Mesendoderm (in vitro differentiated cells): ENCODE results near the gene RFFL.
A peak's percentile ranks its signal among the peaks of the same experiment; 100 is the strongest.
"Not testable (repeated sequence)": the region's sequence is repeated elsewhere in the genome, so short reads cannot be mapped to it uniquely, and the experiment has no call there.

Source experiments
- DNase-seq: peaks from one replicate; pipeline ENCODE4 v3.0.0; 2013
- H2AK5ac ChIP-seq: 2 replicates; pipeline ENCODE4 v1.6.1; 2013; ENCODE audit warnings: low read length, inconsistent platforms
- H2BK120ac ChIP-seq: 2 replicates; pipeline ENCODE4 v1.6.1; 2013; ENCODE audit warnings: low read depth, mild to moderate bottlenecking, low read length, moderate library complexity, mixed read lengths
- H2BK15ac ChIP-seq: replicated peaks from 2 replicates; pipeline ENCODE4 v1.6.1; 2013; ENCODE audit warnings: low read depth, mild to moderate bottlenecking, moderate library complexity
- H2BK5ac ChIP-seq: 2 replicates; pipeline ENCODE4 v1.6.1; 2013; ENCODE audit warnings: low read length, inconsistent platforms
- H3K18ac ChIP-seq: 2 replicates; pipeline ENCODE4 v1.6.1; 2013; ENCODE audit warnings: mild to moderate bottlenecking, low read length, mixed read lengths
- H3K23ac ChIP-seq: one replicate; pipeline ENCODE4 v1.6.1; 2013; ENCODE audit warnings: low read length
- H3K27ac ChIP-seq: 2 replicates; pipeline ENCODE4 v1.5.1; 2013; ENCODE audit warnings: low read depth, mild to moderate bottlenecking, inconsistent platforms, low read length, moderate library complexity
- H3K27me3 ChIP-seq: 2 replicates; pipeline ENCODE4 v1.6.1; 2013; ENCODE audit warnings: low read length, control low read depth, mild to moderate bottlenecking, inconsistent platforms; ENCODE audit not compliant: insufficient read depth, poor library complexity
- H3K36me3 ChIP-seq: 2 replicates; pipeline ENCODE4 v1.6.1; 2013; ENCODE audit warnings: low read length, inconsistent platforms; ENCODE audit not compliant: control insufficient read depth, insufficient read depth
- H3K4ac ChIP-seq: one replicate; pipeline ENCODE4 v1.6.1; 2013; ENCODE audit warnings: low read depth, mild to moderate bottlenecking, low read length, moderate library complexity
- H3K4me1 ChIP-seq: 2 replicates; pipeline ENCODE4 v1.6.1; 2013; ENCODE audit warnings: low read depth, low read length, inconsistent platforms; ENCODE audit not compliant: control insufficient read depth
- H3K4me2 ChIP-seq: 2 replicates; pipeline ENCODE4 v1.6.1; 2013; ENCODE audit warnings: low read length
- H3K4me3 ChIP-seq: 2 replicates; pipeline ENCODE4 v1.5.1; 2013; ENCODE audit warnings: mild to moderate bottlenecking, low read length
- H3K56ac ChIP-seq: one replicate; pipeline ENCODE4 v1.6.1; 2013; ENCODE audit warnings: low read length
- H3K79me1 ChIP-seq: 2 replicates; pipeline ENCODE4 v1.6.1; 2013; ENCODE audit warnings: low read length, inconsistent platforms
- H3K79me2 ChIP-seq: 2 replicates; pipeline ENCODE4 v1.6.1; 2013; ENCODE audit warnings: mild to moderate bottlenecking, low read length; ENCODE audit not compliant: control insufficient read depth, insufficient read depth
- H3K9ac ChIP-seq: 2 replicates; pipeline ENCODE4 v1.6.1; 2013; ENCODE audit warnings: low read length, inconsistent platforms
- H4K5ac ChIP-seq: one replicate; pipeline ENCODE4 v1.6.1; 2013; ENCODE audit warnings: low read length
- H4K8ac ChIP-seq: one replicate; pipeline ENCODE4 v1.6.1; 2013; ENCODE audit warnings: low read depth, mild to moderate bottlenecking, control low read depth, low read length, moderate library complexity
- WGBS: extraction: QIAGEN DNeasy Blood & Tissue Kit; methylation state at CpG from one replicate; pipeline ENCODE4 v1.1.7; 2013; ENCODE audit warnings: low lambda C conversion rate, missing lambda C conversion rate; ENCODE audit not compliant: insufficient coverage; ENCODE audit errors: extremely low coverage; 5-methylcytosine and 5-hydroxymethylcytosine counted together

Gene RFFL

GRCh38 chr17:35044181-35044580 lies 19.3 kb downstream of the RFFL start:
- Histone ChIP-seq H3K27ac (no peak overlapping the region), H3K4me1 (no peaks in the 10 kb centered on the region), H4K5ac (no peak overlapping the region), H3K23ac (no peak overlapping the region), H2AK5ac (no peak overlapping the region), H3K79me1 (no peaks in the 10 kb centered on the region), H3K79me2 (no peaks in the 10 kb centered on the region), H3K4ac (no peak overlapping the region), H3K27me3 (no peaks in the 10 kb centered on the region), H2BK120ac (no peak overlapping the region), H2BK5ac (no peak overlapping the region), H2BK15ac (no peak overlapping the region), H4K8ac (no peak overlapping the region), H3K4me2 (no peak overlapping the region), H3K18ac (peak overlapping the region; percentile 60), H3K4me3 (no peak overlapping the region), H3K36me3 (no peaks in the 10 kb centered on the region), H3K9ac (no peak overlapping the region), H3K56ac (no peak overlapping the region)
- WGBS = no CpG with 5 or more reads among the region's 8 CpGs
- no peak for DNase-seq

GRCh38 chr17:35041390-35041789 lies 22.1 kb downstream of the RFFL start:
- no CpG with 5 or more reads among the region's 7 CpGs for WGBS
- H3K4me3 ChIP-seq = no peak overlapping the region
- H2BK15ac ChIP-seq = no peak overlapping the region
- no peaks in the 10 kb centered on the region for H3K79me1 ChIP-seq
- H2BK120ac ChIP-seq = no peak overlapping the region
- no peak overlapping the region for H3K23ac ChIP-seq
- H4K5ac ChIP-seq = no peak overlapping the region
- H4K8ac ChIP-seq = no peak overlapping the region
- H3K9ac ChIP-seq = no peak overlapping the region
- no peaks in the 10 kb centered on the region for H3K36me3 ChIP-seq
- no peak overlapping the region for H3K56ac ChIP-seq
- no peak overlapping the region for H3K27ac ChIP-seq
- DNase-seq = no peak
- no peaks in the 10 kb centered on the region for H3K79me2 ChIP-seq
- no peak overlapping the region for H2AK5ac ChIP-seq
- H3K4ac ChIP-seq = no peak overlapping the region
- no peaks in the 10 kb centered on the region for H3K4me1 ChIP-seq
- H3K4me2 ChIP-seq = no peak overlapping the region
- H2BK5ac ChIP-seq = no peak overlapping the region
- H3K27me3 ChIP-seq = no peaks in the 10 kb centered on the region
- no peak overlapping the region for H3K18ac ChIP-seq

- no peaks in the 10 kb centered on the region for H3K27me3 ChIP-seq
- H2BK15ac ChIP-seq = no peak overlapping the region
- H3K4me2 ChIP-seq = no peak overlapping the region
- H3K4me1 ChIP-seq = no peaks in the 10 kb centered on the region
- no peaks in the 10 kb centered on the region for H3K79me2 ChIP-seq
- no peak overlapping the region for H2AK5ac ChIP-seq
- H3K27ac ChIP-seq = no peak overlapping the region
- no peak overlapping the region for H3K23ac ChIP-seq
- no peak overlapping the region for H2BK120ac ChIP-seq
- no peak overlapping the region for H2BK5ac ChIP-seq
- DNase-seq = no peak
- no peak overlapping the region for H4K8ac ChIP-seq
- no peak overlapping the region for H3K56ac ChIP-seq
- no peak overlapping the region for H3K18ac ChIP-seq
- no CpG with 5 or more reads among the region's 3 CpGs for WGBS
- H3K79me1 ChIP-seq = no peaks in the 10 kb centered on the region
- H3K4ac ChIP-seq = no peak overlapping the region
- no peak overlapping the region for H4K5ac ChIP-seq
- H3K9ac ChIP-seq = no peak overlapping the region
- H3K4me3 ChIP-seq = no peak overlapping the region
- no peaks in the 10 kb centered on the region for H3K36me3 ChIP-seq
These were observed 25.1 kb downstream of the RFFL start for GRCh38 chr17:35038453-35038852.

GRCh38 chr17:35030780-35031179 lies 32.7 kb downstream of the RFFL start:
- Histone ChIP-seq H3K4me2 (no peak overlapping the region), H3K4ac (no peak overlapping the region), H3K4me3 (no peak overlapping the region), H2BK5ac (no peak overlapping the region), H3K23ac (no peak overlapping the region), H3K4me1 (no peaks in the 10 kb centered on the region), H3K79me2 (no peaks in the 10 kb centered on the region), H3K56ac (no peak overlapping the region), H2AK5ac (no peak overlapping the region), H3K27ac (no peak overlapping the region), H2BK120ac (no peak overlapping the region), H3K9ac (no peak overlapping the region), H3K36me3 (no peaks in the 10 kb centered on the region), H2BK15ac (no peak overlapping the region), H4K8ac (no peak overlapping the region), H3K27me3 (no peaks in the 10 kb centered on the region), H4K5ac (no peak overlapping the region), H3K18ac (no peak overlapping the region), H3K79me1 (no peaks in the 10 kb centered on the region)
- no peak for DNase-seq
- no CpG with 5 or more reads among the region's 1 CpG for WGBS

- H4K8ac ChIP-seq = no peak overlapping the region
- no peak overlapping the region for H3K4me3 ChIP-seq
- H3K27ac ChIP-seq = no peak overlapping the region
- H3K4me2 ChIP-seq = no peak overlapping the region
- H2BK5ac ChIP-seq = no peak overlapping the region
- no peak for DNase-seq
- H2BK15ac ChIP-seq = no peak overlapping the region
- no peak overlapping the region for H3K23ac ChIP-seq
- H2BK120ac ChIP-seq = no peak overlapping the region
- H3K4ac ChIP-seq = no peak overlapping the region
- no CpG with 5 or more reads among the region's 3 CpGs for WGBS
- no peaks in the 10 kb centered on the region for H3K4me1 ChIP-seq
- no peak overlapping the region for H3K9ac ChIP-seq
- H2AK5ac ChIP-seq = no peak overlapping the region
- no peaks in the 10 kb centered on the region for H3K36me3 ChIP-seq
- no peaks in the 10 kb centered on the region for H3K79me2 ChIP-seq
- H4K5ac ChIP-seq = no peak overlapping the region
- no peaks in the 10 kb centered on the region for H3K79me1 ChIP-seq
- H3K56ac ChIP-seq = no peak overlapping the region
- H3K18ac ChIP-seq = no peak overlapping the region
- H3K27me3 ChIP-seq = no peaks in the 10 kb centered on the region
These were observed 34.8 kb downstream of the RFFL start for GRCh38 chr17:35028531-35029262.

DNA sequence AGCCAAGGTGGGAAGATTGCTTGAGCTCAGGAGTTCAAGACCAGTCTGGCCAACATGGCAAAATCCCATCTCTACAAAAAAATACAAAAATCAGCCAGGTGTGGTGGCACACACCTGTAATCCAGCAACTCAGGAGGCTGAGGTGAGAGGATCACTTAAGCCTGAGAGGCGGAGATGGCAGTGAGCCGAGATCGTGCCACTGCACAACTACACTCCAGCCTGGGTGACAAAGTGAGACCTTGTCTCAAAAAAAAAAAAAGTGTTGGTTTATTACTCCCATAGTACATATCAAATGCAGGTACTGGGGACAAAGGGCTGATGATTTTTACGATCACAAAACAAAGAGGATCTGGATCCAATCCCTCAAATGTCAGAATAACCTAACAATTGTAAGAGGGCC lies 35.4 kb downstream of the RFFL start:
- not testable (repeated sequence) for H2BK120ac ChIP-seq, H3K27ac ChIP-seq, H3K4me1 ChIP-seq, H3K4ac ChIP-seq, H2BK15ac ChIP-seq, H3K79me2 ChIP-seq, H3K9ac ChIP-seq, H3K4me3 ChIP-seq, H2AK5ac ChIP-seq, H4K5ac ChIP-seq, H2BK5ac ChIP-seq, H3K4me2 ChIP-seq, H3K27me3 ChIP-seq, H3K79me1 ChIP-seq, H3K56ac ChIP-seq, H3K23ac ChIP-seq, H3K18ac ChIP-seq, DNase-seq, H3K36me3 ChIP-seq, H4K8ac ChIP-seq
- no CpG with 5 or more reads among the region's 4 CpGs for WGBS
